NT2/D1 (cell line): ENCODE results near the gene TMEM79.

ENCODE experiments used
- YY1 ChIP-seq: IDR thresholded peaks from 2 replicates; pipeline ENCODE4 v1.6.1; 2011; ENCODE audit not compliant: insufficient read length, insufficient read depth
- ZNF274 ChIP-seq: IDR thresholded peaks from 2 replicates; pipeline ENCODE4 v1.6.1; 2011; ENCODE audit warnings: mild to moderate bottlenecking, low read depth, low read length

GRCh38 chr1:156248323-156248683 lies 35.8 kb upstream of the TMEM79 start:
- TF ChIP-seq ZNF274 (no peak), YY1 (no peak)
